Immature natural killer cell (primary cell): ENCODE data around the gene PIGV. TPM values are rescaled to one million over a fixed set of nuclear protein-coding genes. Genes with fewer than 3 reads are reported as not detected.

Experiments used
- DNase-seq, 3 donors: peaks; one replicate each; pipeline ENCODE4 v3.0.0; 2022; ENCODE audit warnings: mixed read lengths in 1 of 3
- H3K27ac Mint-ChIP-seq, 6 donors: one replicate each; pipeline ENCODE4 v1.8.0; 2020; ENCODE audit warnings: mixed read lengths in 6 of 6, mild to moderate bottlenecking in 5 of 6, inconsistent platforms in 4 of 6, moderate library complexity in 3 of 6
- H3K27me3 Mint-ChIP-seq, 3 donors: one replicate each; pipeline ENCODE4 v1.8.0; 2020 to 2021; ENCODE audit warnings: low read depth in 3 of 3, mild to moderate bottlenecking in 3 of 3, mixed read lengths in 3 of 3, moderate library complexity in 3 of 3, inconsistent platforms in 1 of 3
- H3K36me3 Mint-ChIP-seq, 3 donors: one replicate each; pipeline ENCODE4 v1.8.0; 2020; ENCODE audit warnings: mixed read lengths in 3 of 3, inconsistent platforms in 2 of 3, mild to moderate bottlenecking in 2 of 3
- H3K4me1 Mint-ChIP-seq, 2 donors: one replicate each; pipeline ENCODE4 v1.8.0; 2020; ENCODE audit warnings: inconsistent platforms in 2 of 2, mild to moderate bottlenecking in 2 of 2, mixed read lengths in 2 of 2, moderate library complexity in 1 of 2
- H3K4me3 Mint-ChIP-seq, 5 donors: one replicate each; pipeline ENCODE4 v1.8.0; 2020; ENCODE audit warnings: mild to moderate bottlenecking in 5 of 5, mixed read lengths in 5 of 5, inconsistent platforms in 3 of 5, moderate library complexity in 3 of 5
- H3K9me3 Mint-ChIP-seq, 6 donors: one replicate each; pipeline ENCODE4 v1.8.0; 2020; ENCODE audit warnings: mild to moderate bottlenecking in 6 of 6, mixed read lengths in 6 of 6, inconsistent platforms in 4 of 6, moderate library complexity in 3 of 6
- polyA plus RNA-seq, 3 donors: library from polyadenylated mRNA; unstranded; fragments of 300-500 nt; fragmentation: Illumina TruSeq; gene quantifications; one replicate each; pipeline ENCODE4 v1.2.3, GENCODE V29; 2021

PIGV gene
- polyA plus RNA-seq, result 10 to 100 TPM in 2 of 3 donors, 1 to 10 TPM in 1; 9.8 to 20.0 (median 13.7) TPM

DNA sequence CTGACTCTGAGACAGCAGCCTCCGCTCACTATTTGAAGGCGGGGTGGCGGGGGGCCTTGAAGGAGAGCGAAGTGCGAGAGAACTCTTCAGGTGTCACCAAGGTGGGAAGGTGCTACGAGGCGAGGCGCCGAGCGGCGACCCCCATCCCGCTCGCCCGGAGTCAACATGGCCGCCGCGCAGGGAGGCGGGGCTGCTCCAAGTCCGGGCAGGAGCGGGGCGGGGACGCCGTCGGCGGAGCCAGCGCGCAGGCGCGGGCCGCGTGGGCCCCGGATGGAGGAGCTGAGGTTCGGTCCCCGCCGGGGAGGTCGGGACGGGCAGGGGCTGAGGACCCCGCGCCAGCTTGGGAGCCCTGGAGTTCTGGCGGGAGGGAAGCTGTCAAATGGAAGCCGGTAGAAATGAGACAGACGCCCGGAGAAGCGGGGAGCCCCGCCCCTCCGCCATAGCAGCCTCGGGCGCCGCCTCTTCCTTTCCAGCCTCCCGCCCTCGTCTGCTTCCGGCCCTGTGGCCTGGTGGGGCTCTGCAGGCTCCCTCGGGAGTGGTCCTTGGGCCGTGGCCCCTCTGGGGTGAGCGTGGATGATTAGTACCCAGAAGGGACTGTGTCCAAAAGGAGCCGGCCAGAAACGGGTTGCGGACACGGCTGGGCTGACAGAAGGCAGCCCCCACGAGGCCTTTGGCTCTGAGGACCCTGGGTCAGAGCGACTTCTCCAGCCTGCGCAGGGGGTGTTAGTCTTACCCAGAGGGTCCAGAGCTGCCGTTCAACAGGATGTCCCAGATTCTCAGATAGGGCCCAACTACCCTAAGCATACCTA lies at the start of gene PIGV:
TSS of gene PIGV (plus strand) at position 245 of the 809 bp plus-strand sequence. CDS start 2,866 bp downstream, outside the sequence.
- Mint-ChIP-seq H3K27me3 (peaks cover 10 to 28% (median 21%) of the 10 kb centered on the region in 3 donors), H3K4me1 (peaks cover 75 to 89% of the 10 kb centered on the region in 2 donors), H3K36me3 (peaks cover 6 to 11% (median 9%) of the 10 kb centered on the region in 3 donors), H3K27ac (peak within 1 kb of the TSS; percentile 99 to 100 (median 100)), H3K9me3 (no peaks in the 10 kb centered on the region), H3K4me3 (peak within 1 kb of the TSS; percentile 99 to 100 (median 100))
- peak; percentile 89 to 92 (median 91) for DNase-seq

DNA sequence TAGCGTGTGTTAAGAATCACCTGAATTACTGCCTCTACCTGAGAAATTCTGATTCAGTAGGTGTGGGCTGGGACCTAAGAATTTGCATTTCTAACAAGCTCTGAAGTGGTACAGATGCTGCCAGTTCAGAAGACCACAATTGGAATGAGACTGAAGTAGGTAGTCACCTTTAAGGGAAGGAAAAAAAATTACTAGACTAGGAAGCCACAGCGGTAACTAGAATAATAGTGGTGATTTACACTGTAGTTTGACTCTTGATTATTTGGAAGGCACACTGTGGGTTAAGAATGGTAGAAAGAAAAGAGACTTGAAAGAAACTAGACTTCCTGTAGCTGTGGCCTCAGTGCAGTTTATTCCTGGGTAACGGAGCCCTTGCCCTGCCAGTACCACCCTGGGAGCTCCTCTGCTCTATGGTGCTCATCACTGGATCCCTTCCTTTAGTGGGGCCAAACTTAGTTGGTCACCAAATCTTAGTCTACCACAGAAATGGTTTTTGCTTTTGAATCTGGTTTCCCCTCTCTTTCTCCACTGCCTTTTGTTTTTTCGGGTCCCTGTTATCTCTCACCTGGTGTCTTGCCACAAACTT lies 48.3 kb upstream of the PIGV start:
- Mint-ChIP-seq H3K36me3 (peaks cover 5 to 17% (median 17%) of the 10 kb centered on the region in 3 donors), H3K27ac (peak overlapping the region; percentile 1 to 79 (median 72)), H3K4me3 (peak overlapping the region in 4 of 5 donors; percentile 7 to 57 (median 27)), H3K4me1 (peaks cover 57 to 70% of the 10 kb centered on the region in 2 donors), H3K9me3 (no peaks in the 10 kb centered on the region), H3K27me3 (peaks cover 0 to 2% (median 2%) of the 10 kb centered on the region in 3 donors)
- DNase-seq, result no peak

- peaks cover 5 to 17% (median 17%) of the 10 kb centered on the region in 3 donors for H3K36me3 Mint-ChIP-seq
- no peak for DNase-seq
- peak overlapping the region in 3 of 5 donors; percentile 0 to 57 (median 7) for H3K4me3 Mint-ChIP-seq
- H3K9me3 Mint-ChIP-seq, result no peaks in the 10 kb centered on the region
- peaks cover 59 to 71% of the 10 kb centered on the region in 2 donors for H3K4me1 Mint-ChIP-seq
- peaks cover 0 to 2% (median 2%) of the 10 kb centered on the region in 3 donors for H3K27me3 Mint-ChIP-seq
- H3K27ac Mint-ChIP-seq, result peak overlapping the region; percentile 1 to 79 (median 64)
These were observed 47.6 kb upstream of the PIGV start for GRCh38 chr1:26740023-26740634.

DNA sequence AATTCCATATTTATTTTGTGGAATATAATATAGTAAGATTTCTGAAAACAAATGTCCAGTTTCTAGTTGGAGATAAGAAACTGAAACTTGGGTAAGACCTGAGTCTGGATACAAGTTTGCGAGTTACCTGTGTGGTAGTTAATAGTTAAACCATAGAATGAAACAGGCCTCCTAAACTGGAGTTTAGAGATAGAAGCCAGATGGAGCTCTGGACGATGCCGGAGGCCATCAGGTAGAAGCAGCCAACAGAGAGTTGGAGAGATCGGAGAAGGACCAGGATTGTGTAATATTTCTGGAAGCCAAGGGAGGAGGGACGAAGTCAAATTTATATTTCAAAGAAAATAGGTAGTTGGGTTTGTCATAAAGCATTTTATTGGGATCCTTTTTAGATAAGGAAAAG lies 46.8 kb upstream of the PIGV start:
- H3K36me3 Mint-ChIP-seq, result peaks cover 0 to 14% (median 13%) of the 10 kb centered on the region in 3 donors
- no peaks in the 10 kb centered on the region for H3K9me3 Mint-ChIP-seq
- peaks cover 0 to 2% (median 2%) of the 10 kb centered on the region in 3 donors for H3K27me3 Mint-ChIP-seq
- no peak overlapping the region for H3K4me3 Mint-ChIP-seq
- no peak for DNase-seq
- peak overlapping the region; percentile 1 to 79 (median 46) for H3K27ac Mint-ChIP-seq
- peaks cover 64 to 73% of the 10 kb centered on the region in 2 donors for H3K4me1 Mint-ChIP-seq

DNA sequence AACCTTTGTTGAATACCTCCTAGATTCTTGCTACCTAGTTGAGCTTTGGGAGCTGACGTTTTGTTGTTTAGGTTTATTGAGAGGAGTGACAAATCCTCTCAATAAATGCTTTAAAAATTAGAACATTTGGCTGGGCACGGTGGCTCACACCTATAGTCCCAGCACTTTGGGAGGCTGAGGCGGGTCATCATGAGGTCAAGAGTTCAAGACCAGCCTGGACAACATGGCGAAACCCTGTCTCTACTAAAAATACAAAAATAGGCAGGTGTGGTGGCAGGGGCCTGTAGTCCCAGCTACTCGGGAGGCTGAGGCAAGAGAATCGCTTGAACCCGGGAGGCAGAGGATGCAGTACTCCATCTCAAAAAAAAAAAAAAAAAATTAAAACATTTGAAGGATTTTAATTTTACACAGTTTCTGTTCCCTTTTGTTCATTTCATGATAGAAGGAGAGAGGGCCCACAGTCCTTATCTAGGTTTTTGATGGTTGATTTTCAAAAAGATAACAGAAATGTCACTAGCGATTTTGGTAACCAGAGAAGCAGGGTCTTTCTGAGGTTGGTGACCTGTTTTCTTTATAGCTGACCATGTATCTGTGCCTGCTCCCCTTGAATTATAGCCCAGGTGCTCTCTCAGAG lies 44.2 kb upstream of the PIGV start:
- Mint-ChIP-seq H3K27ac (peak overlapping the region; percentile 90 to 98 (median 94)), H3K4me3 (peak overlapping the region; percentile 70 to 82 (median 78)), H3K4me1 (peaks cover 84 to 95% of the 10 kb centered on the region in 2 donors), H3K36me3 (peaks cover 0 to 20% (median 14%) of the 10 kb centered on the region in 3 donors), H3K9me3 (no peaks in the 10 kb centered on the region), H3K27me3 (peaks cover 0 to 2% (median 0%) of the 10 kb centered on the region in 3 donors)
- no peak for DNase-seq

DNA sequence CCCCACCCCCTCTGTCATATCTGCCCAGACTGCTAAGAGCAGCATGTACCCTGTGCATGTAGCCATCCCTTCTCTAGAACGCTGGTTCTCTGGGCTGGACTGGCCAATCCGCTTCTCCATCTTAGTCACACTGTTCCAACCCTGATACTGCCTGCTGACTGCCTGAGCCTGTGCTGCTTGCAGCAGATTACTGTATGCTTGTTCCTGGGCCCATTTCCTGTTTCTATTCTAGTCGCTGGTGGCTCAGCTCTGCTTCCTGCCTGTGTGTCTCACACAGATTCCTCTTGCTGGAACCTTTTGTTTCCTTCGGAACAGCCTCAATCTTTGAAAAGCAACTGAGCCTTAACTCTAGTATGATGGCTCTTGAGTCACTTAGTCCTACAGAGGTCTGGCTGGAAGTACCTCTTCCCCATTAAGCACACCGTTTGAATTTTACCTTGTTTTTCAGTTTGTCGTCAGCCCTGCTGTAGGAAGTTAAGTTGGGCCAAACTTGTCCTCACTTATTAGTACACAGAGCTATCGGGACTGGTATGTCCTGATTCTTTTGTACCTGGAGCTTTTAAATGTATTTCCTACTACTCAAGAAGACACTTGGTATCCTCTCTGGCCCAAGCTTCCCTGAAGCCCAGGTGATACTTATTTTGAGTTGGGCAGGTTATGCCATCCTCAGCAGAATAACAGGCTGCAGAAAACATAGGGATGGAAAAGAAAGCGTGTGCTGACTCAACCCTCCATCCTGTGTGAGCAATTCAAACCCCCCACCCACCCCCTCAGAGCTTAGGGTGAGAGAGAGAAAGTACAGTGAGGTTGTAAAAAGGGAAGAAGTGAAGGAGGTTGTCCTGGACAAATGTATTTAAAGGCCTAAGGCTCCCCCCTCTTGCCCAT lies 43.4 kb upstream of the PIGV start:
- Mint-ChIP-seq H3K4me1 (peaks cover 83 to 97% of the 10 kb centered on the region in 2 donors), H3K4me3 (peak overlapping the region; percentile 70 to 82 (median 78)), H3K9me3 (no peaks in the 10 kb centered on the region), H3K36me3 (peaks cover 0 to 18% (median 14%) of the 10 kb centered on the region in 3 donors), H3K27me3 (peaks cover 0 to 2% (median 0%) of the 10 kb centered on the region in 3 donors), H3K27ac (peak overlapping the region; percentile 90 to 98 (median 94))
- DNase-seq, result peak; percentile 81 to 86 (median 82)

DNA sequence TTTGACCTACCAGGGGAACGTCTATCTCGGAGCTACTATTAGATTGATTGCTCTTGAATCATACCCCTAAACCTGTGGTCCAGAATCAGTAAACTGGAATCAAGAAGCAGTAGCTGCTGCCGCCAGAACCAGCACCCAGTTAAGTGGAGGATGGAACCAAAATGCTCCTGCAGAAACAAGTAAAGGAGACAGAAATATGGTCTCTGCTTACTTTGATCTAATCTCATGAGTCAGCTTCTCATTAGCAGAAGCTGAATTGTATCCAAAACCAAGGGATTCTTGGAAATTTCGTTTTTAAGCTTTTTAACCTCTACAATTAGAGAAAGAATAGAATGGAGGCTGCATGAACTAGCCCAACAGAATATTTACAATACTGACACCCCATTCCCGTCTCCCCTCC lies 42.6 kb upstream of the PIGV start:
- peaks cover 0 to 17% (median 14%) of the 10 kb centered on the region in 3 donors for H3K36me3 Mint-ChIP-seq
- DNase-seq, result no peak
- peaks cover 81 to 97% of the 10 kb centered on the region in 2 donors for H3K4me1 Mint-ChIP-seq
- no peaks in the 10 kb centered on the region for H3K9me3 Mint-ChIP-seq
- H3K27ac Mint-ChIP-seq, result peak overlapping the region; percentile 90 to 98 (median 94)
- H3K4me3 Mint-ChIP-seq, result peak overlapping the region; percentile 70 to 82 (median 78)
- peaks cover 0 to 2% (median 0%) of the 10 kb centered on the region in 3 donors for H3K27me3 Mint-ChIP-seq

GRCh38 chr1:26747048-26747447 lies 40.7 kb upstream of the PIGV start:
- Mint-ChIP-seq H3K4me1 (peaks cover 84 to 97% of the 10 kb centered on the region in 2 donors), H3K9me3 (no peaks in the 10 kb centered on the region), H3K4me3 (no peak overlapping the region), H3K36me3 (peaks cover 0 to 7% (median 4%) of the 10 kb centered on the region in 3 donors), H3K27me3 (peaks cover 0 to 2% (median 0%) of the 10 kb centered on the region in 3 donors), H3K27ac (peak overlapping the region; percentile 36 to 87 (median 78))
- no peak for DNase-seq

GRCh38 chr1:26748351-26748750 lies 39.4 kb upstream of the PIGV start:
- Mint-ChIP-seq H3K4me1 (peaks cover 86 to 97% of the 10 kb centered on the region in 2 donors), H3K9me3 (no peaks in the 10 kb centered on the region), H3K27me3 (peaks cover 0 to 1% (median 0%) of the 10 kb centered on the region in 3 donors), H3K27ac (peak overlapping the region; percentile 45 to 91 (median 74)), H3K36me3 (peaks cover 0 to 11% (median 3%) of the 10 kb centered on the region in 3 donors), H3K4me3 (peak overlapping the region in 2 of 5 donors; percentile 9 to 37)
- DNase-seq, result no peak

- Mint-ChIP-seq H3K9me3 (no peaks in the 10 kb centered on the region), H3K27ac (peak overlapping the region; percentile 32 to 84 (median 56)), H3K4me3 (no peak overlapping the region), H3K36me3 (peaks cover 0 to 13% (median 5%) of the 10 kb centered on the region in 3 donors), H3K4me1 (peaks cover 85 to 97% of the 10 kb centered on the region in 2 donors), H3K27me3 (no peaks in the 10 kb centered on the region)
- no peak for DNase-seq
These were observed 38.3 kb upstream of the PIGV start for GRCh38 chr1:26749458-26749857.

DNA sequence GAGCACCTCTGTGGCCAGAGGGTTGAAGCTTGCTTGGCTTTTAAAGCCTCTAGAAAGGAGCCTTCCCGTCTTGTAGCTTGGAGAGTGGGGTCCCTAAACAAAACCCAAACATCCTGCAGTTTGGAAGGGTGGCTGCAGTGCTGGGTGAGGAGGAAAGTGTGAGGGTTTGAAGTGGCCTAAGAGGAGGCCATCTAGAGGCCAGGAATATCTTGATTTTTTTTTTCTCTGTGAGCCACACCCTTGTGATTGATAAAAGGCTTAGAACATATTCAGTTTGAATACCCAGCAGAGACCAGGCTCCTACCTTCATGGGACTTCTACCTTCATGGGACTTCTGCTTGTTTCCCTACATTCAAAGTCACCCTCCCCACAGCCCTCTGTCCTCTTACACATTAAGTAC lies 37.3 kb upstream of the PIGV start:
- Mint-ChIP-seq H3K4me3 (peak overlapping the region in 1 of 5 donors; percentile 22), H3K36me3 (peaks cover 0 to 13% (median 5%) of the 10 kb centered on the region in 3 donors), H3K9me3 (no peaks in the 10 kb centered on the region), H3K4me1 (peaks cover 84 to 94% of the 10 kb centered on the region in 2 donors), H3K27ac (peak overlapping the region; percentile 24 to 84 (median 72)), H3K27me3 (no peaks in the 10 kb centered on the region)
- no peak for DNase-seq

DNA sequence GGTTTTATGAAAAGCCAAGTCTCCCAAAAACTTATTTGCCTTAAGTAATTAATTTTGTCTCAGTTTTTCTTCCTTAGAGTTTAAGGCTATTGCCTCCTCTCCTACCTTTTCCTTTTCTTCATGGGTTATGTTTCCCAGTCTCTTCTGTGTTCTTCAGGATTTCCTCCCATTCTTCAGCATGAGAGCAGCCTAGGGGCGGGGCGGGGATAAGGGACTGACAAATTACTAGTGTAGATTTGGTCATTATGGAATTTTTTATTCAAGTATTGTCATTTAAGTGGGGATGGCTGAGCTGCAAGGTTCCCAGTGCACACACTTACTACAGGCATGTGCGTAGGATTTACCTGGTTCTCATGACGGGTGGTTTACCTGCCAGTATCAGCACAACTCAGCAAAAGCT lies 35.2 kb upstream of the PIGV start:
- peak overlapping the region in 5 of 6 donors; percentile 12 to 80 (median 62) for H3K27ac Mint-ChIP-seq
- H3K27me3 Mint-ChIP-seq, result peaks cover 0 to 6% (median 0%) of the 10 kb centered on the region in 3 donors
- peaks cover 0 to 10% (median 5%) of the 10 kb centered on the region in 3 donors for H3K36me3 Mint-ChIP-seq
- peaks cover 74 to 78% of the 10 kb centered on the region in 2 donors for H3K4me1 Mint-ChIP-seq
- no peak for DNase-seq
- H3K9me3 Mint-ChIP-seq, result no peaks in the 10 kb centered on the region
- H3K4me3 Mint-ChIP-seq, result no peak overlapping the region
